Parathyroid adenoma (tissue), 2 donors: ENCODE measurements around the gene THOP1.

Experiments
- H2AFZ ChIP-seq: fragments of 300-600 bp; sonication (generic); one replicate; pipeline ENCODE4 v1.7.0; 2017; ENCODE audit warnings: antibody characterized with exemption, mild to moderate bottlenecking
- H3K27ac ChIP-seq: fragments of 300-600 bp; sonication (generic); one replicate; pipeline ENCODE4 v1.7.0; 2017
- H3K27me3 ChIP-seq: fragments of 300-600 bp; sonication (generic); one replicate; pipeline ENCODE4 v1.7.0; 2017; ENCODE audit warnings: low read length; ENCODE audit not compliant: control insufficient read depth, insufficient read depth
- H3K36me3 ChIP-seq: fragments of 300-600 bp; sonication (generic); one replicate; pipeline ENCODE4 v1.7.0; 2017; ENCODE audit warnings: low read length; ENCODE audit not compliant: control insufficient read depth, insufficient read depth
- H3K4me1 ChIP-seq: fragments of 300-600 bp; sonication (generic); one replicate; pipeline ENCODE4 v1.7.0; 2017; ENCODE audit warnings: control low read depth
- H3K4me2 ChIP-seq: fragments of 300-600 bp; sonication (generic); one replicate; pipeline ENCODE4 v1.7.0; 2017; ENCODE audit warnings: low read length
- H3K4me3 ChIP-seq: fragments of 300-600 bp; sonication (generic); one replicate; pipeline ENCODE4 v1.7.0; 2017; ENCODE audit warnings: low read depth, low read length
- H3K79me2 ChIP-seq: fragments of 300-600 bp; sonication (generic); one replicate; pipeline ENCODE4 v1.7.0; 2017; ENCODE audit warnings: control low read depth
- H3K9ac ChIP-seq: fragments of 300-600 bp; sonication (generic); one replicate; pipeline ENCODE4 v1.7.0; 2017; ENCODE audit warnings: mild to moderate bottlenecking
- H3K9me3 ChIP-seq: fragments of 300-600 bp; sonication (generic); one replicate; pipeline ENCODE4 v1.7.0; 2017; ENCODE audit warnings: low read length; ENCODE audit not compliant: control insufficient read depth
- TF ChIP-seq, protein P1 (sequence below): fragments of 300-600 bp; sonication (generic); IDR thresholded peaks from one replicate; pipeline ENCODE4 v1.7.0; 2017; ENCODE audit warnings: antibody characterized with exemption, mild to moderate bottlenecking
- donor health status: primary hyperparathyroidism.

The THOP1 gene

DNA sequence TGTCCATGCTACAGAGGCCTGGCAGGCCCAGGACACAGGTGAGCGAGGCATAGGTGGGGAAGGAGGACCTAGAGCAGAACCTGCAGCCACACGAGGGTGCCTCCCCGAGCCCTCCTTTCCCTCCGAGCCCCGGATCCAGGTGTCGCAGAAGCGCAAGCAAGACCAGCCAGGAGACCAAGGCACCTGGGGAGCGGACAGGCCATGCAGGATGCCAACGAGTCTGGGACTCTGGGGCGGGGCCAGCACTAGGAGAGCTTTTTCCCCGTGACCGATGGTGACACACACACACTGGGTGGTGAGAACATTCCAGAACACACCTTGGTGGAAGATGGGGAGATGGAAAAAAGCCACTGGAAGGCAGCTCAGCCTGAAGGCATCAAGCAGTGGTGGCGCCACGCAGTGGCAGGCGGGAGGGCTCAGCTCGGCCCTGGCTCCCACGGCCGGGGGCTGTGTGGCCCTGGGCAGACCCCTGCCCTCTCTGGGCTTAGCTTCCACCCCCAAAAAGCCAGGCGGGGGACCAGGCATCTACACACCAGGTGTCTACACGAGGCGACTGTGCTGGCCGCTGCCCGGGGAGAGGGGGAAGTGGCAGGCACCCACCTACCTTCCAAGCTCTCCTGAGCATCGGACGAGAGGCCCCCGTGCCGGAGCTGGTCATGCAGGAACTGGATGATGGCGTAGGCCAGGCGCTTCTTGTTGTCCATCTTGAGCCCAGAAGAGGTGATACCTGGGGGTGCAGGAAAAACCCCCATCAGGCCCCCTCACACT, 16.8 kb upstream of the THOP1 start:
- H3K79me2 ChIP-seq = peaks cover 54% of the 10 kb centered on the region
- H3K9ac ChIP-seq = no peak overlapping the region
- no peaks in the 10 kb centered on the region for H3K9me3 ChIP-seq
- H3K4me1 ChIP-seq = no peaks in the 10 kb centered on the region
- no peak overlapping the region for H3K4me3 ChIP-seq
- H3K27me3 ChIP-seq = no peaks in the 10 kb centered on the region
- TF ChIP-seq, protein P1, sequence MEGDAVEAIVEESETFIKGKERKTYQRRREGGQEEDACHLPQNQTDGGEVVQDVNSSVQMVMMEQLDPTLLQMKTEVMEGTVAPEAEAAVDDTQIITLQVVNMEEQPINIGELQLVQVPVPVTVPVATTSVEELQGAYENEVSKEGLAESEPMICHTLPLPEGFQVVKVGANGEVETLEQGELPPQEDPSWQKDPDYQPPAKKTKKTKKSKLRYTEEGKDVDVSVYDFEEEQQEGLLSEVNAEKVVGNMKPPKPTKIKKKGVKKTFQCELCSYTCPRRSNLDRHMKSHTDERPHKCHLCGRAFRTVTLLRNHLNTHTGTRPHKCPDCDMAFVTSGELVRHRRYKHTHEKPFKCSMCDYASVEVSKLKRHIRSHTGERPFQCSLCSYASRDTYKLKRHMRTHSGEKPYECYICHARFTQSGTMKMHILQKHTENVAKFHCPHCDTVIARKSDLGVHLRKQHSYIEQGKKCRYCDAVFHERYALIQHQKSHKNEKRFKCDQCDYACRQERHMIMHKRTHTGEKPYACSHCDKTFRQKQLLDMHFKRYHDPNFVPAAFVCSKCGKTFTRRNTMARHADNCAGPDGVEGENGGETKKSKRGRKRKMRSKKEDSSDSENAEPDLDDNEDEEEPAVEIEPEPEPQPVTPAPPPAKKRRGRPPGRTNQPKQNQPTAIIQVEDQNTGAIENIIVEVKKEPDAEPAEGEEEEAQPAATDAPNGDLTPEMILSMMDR = no peak
- no peak overlapping the region for H2AFZ ChIP-seq
- peaks cover 2% of the 10 kb centered on the region for H3K36me3 ChIP-seq
- H3K27ac ChIP-seq = no peak overlapping the region
- no peak overlapping the region for H3K4me2 ChIP-seq

DNA sequence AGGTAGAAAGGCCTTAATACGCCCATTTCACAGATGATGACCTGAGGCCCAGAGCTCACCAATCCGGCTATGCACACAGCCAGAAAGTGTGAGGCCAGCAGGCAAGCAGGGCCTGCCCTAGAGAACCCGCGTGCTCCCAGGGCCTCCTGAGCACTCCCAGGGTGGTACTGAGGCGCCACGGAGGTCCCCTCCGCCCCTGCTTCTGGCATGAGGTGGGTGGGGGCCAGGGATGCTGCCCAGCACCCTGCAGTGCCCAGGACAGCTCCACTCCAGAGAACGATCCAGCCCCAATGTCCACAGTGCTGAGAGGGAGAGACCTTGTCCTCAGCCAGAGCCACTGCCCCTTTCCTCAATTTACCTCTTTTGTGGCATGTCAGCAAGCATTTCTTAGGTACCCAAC, 16.1 kb upstream of the THOP1 start:
- no peak overlapping the region for H3K27ac ChIP-seq
- H3K36me3 ChIP-seq = peaks cover 2% of the 10 kb centered on the region

DNA sequence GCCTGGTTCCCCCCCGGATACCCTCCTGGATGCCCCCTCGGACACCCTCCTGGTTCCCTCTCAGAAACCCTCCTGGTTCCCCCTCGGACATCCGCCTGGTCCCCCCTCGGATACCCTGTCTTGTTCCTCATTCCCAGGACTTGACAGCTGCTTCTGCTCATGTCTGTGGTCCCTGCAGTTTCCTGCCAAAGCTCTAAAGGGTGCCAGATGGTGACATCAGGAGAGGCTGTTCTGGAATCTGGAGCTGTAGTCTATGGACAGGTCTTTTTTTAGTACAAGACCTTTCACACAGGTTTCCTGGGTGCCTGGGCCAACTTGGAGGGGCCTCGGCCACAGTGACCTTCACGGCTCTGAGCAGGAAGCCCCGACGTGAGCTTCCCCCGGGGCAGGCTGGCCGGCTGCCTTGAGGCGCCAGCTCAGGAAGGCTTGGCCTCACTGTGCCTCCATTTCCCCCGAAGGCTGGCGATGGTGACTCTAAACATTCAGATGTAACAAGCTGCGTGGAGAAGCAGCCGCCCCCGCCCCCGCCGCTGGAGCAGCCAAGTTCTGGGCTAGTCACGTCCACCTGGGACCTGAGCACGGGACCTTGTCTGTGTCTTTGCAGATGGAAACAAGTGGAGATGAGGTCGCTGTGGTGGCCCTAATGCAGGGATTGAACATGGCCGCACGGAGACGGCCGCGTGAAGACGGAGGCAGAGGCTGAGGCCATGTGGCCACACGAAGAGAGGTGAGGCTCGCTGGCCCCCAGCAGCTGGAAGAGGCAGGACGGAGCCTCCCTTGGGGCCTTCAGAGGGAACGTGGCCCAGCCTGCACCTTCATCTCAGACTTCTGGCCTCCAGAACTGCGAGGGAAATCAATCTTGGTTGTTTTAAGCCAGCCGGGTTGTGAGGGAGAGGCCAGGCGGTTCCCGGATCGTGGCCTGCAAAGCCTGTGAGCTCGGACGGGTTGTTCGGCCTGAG, 15.0 kb upstream of the THOP1 start:
- Histone ChIP-seq H3K36me3 (peaks cover 2% of the 10 kb centered on the region), H3K27me3 (no peaks in the 10 kb centered on the region)

More for the DNA sequence above, 16.1 kb upstream of the THOP1 start:
- TF ChIP-seq, protein P1 = no peak
- no peaks in the 10 kb centered on the region for H3K4me1 ChIP-seq
- no peaks in the 10 kb centered on the region for H3K27me3 ChIP-seq
- H2AFZ ChIP-seq = no peak overlapping the region
- no peak overlapping the region for H3K4me3 ChIP-seq
- no peaks in the 10 kb centered on the region for H3K9me3 ChIP-seq
- H3K79me2 ChIP-seq = peaks cover 58% of the 10 kb centered on the region
- H3K4me2 ChIP-seq = no peak overlapping the region
- no peak overlapping the region for H3K9ac ChIP-seq

DNA sequence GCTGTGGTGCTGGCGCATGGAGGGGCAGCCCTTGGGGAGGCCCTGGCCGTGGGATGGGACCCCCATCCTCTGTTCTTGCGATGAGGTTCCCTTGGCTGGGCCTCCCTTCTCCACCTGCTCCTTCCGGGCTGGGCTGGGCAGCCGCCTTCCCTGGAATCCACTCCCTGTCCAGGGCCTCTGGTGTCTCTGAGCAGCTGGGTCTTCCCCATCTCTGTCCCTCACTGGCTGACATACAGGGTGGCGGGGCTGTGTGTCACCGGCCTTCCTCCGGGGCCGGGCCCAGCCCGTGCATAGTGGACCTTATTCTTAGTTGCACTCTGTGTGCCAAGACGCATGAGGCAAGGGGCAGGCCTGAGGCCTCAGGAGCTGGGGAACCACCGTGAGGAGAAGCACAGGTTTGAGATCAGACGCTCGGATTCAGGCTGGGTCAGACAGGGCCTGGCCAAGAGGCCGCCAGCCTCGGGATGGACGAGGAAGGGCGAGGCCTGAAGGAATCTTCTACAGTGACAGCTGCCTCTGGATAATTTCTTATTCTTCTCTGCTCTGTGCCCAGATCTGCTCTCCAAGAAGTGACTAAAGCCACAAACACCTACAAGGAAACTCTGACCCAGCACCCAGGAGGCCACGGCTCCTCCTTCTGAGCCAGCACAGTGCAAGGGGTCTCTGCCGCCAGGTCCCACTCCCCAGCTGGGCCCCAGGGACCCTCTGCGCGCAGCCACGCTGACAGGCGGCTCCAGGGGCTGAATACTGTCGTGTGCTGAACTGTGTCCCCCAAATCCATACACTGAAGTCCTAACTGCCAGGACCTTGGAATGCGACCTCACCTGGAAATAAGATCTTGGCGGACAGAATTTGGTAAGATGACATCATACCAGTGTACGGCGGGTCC, 13.3 kb upstream of the THOP1 start:
- Histone ChIP-seq H3K27ac (no peak overlapping the region), H3K36me3 (no peaks in the 10 kb centered on the region), H3K79me2 (peaks cover 76% of the 10 kb centered on the region), H3K4me2 (no peak overlapping the region), H3K9me3 (no peaks in the 10 kb centered on the region), H3K4me3 (no peak overlapping the region), H2AFZ (no peak overlapping the region), H3K4me1 (no peaks in the 10 kb centered on the region), H3K27me3 (no peaks in the 10 kb centered on the region), H3K9ac (no peak overlapping the region)
- TF ChIP-seq, protein P1 = no peak

More for the DNA sequence above, 15.0 kb upstream of the THOP1 start:
- Histone ChIP-seq H3K79me2 (peaks cover 62% of the 10 kb centered on the region), H3K4me2 (no peak overlapping the region), H3K9me3 (no peaks in the 10 kb centered on the region), H3K4me3 (no peak overlapping the region), H3K27ac (no peak overlapping the region), H3K9ac (no peak overlapping the region), H2AFZ (no peak overlapping the region), H3K4me1 (no peaks in the 10 kb centered on the region)
- TF ChIP-seq, protein P1 = no peak
